GM12878 (cell line): ENCODE measurements around the gene CBFA2T3. TPM values are rescaled to one million over a fixed set of nuclear protein-coding genes. Genes with fewer than 3 reads are reported as not detected.

ENCODE experiments used
- ATAC-seq: fragments of 200-7000 bp; cut with Tn5 transposase; 3 replicates; pipeline ENCODE4 v1.9.1; 2020; ENCODE audit warnings: mild to moderate bottlenecking, moderate library complexity
- BruUV-seq: library from RNA; stranded (reverse); fragments of 400-500 nt; replicated peaks from 2 replicates; lab custom pipeline; 2021; lab: Mats Ljungman, UMichigan
- CTCF ChIA-PET: fragments of 300-600 bp; sonication (Branson Sonifier 250); formaldehyde crosslinking; extraction: SDS; loops from one replicate; lab custom pipeline; 2021; ENCODE audit warnings: inconsistent platforms; lab: Yijun Ruan, JAX
- POLR2A ChIA-PET: fragments of 350-600 bp; formaldehyde crosslinking; extraction: SDS; loops from one replicate; lab custom pipeline; 2021; ENCODE audit warnings: inconsistent platforms; lab: Charles Lee
- RAD21 ChIA-PET: fragments of 300-600 bp; sonication (Branson Sonifier 250); formaldehyde crosslinking; loops from one replicate; lab custom pipeline; 2023; ENCODE audit warnings: antibody characterized with exemption; ENCODE audit not compliant: unreplicated experiment; lab: Charles Lee
- SMC1A ChIA-PET: fragments of 300-600 bp; sonication (Branson Sonifier 250); formaldehyde crosslinking; loops from one replicate; lab custom pipeline; 2023; ENCODE audit not compliant: unreplicated experiment, uncharacterized antibody; lab: Charles Lee
- DNase-seq: peaks from one replicate; pipeline ENCODE4 v3.0.0-alpha.2; 2011; ENCODE audit warnings: low read depth, low spot score
- FAIRE-seq: peaks from 3 replicates; lab custom pipeline; 2011; peaks lifted over from hg19 to GRCh38; lab: Jason Lieb, UNC
- H2AFZ ChIP-seq: 2 replicates; pipeline ENCODE4 v1.6.0; 2011; ENCODE audit warnings: low read depth, low read length, control low read depth; ENCODE audit not compliant: control insufficient read depth
- H3K27ac ChIP-seq: 2 replicates; pipeline ENCODE4 v1.5.1; 2011; ENCODE audit warnings: control low read depth; ENCODE audit not compliant: control insufficient read depth, insufficient read depth
- H3K27me3 ChIP-seq, 2 experiments: replicated peaks in 1 of 2; 2 replicates each; pipeline versions ENCODE4 v1.6.0 to v1.6.1; 2011; ENCODE audit warnings: low read length in 1 of 2; ENCODE audit not compliant: control insufficient read depth in 2 of 2, insufficient read depth in 2 of 2
- H3K36me3 ChIP-seq, 2 experiments: 2 replicates each; pipeline ENCODE4 v1.5.1; 2011; ENCODE audit warnings: low read length in 1 of 2; ENCODE audit not compliant: control insufficient read depth in 2 of 2, insufficient read depth in 2 of 2
- H3K4me1 ChIP-seq: 2 replicates; pipeline ENCODE4 v1.6.1; 2011; ENCODE audit warnings: mild to moderate bottlenecking, low read length, moderate library complexity, mixed read lengths; ENCODE audit not compliant: control insufficient read depth, insufficient read depth
- H3K4me2 ChIP-seq: 2 replicates; pipeline ENCODE4 v1.6.0; 2011; ENCODE audit warnings: control low read depth; ENCODE audit not compliant: control insufficient read depth, insufficient read depth
- H3K4me3 ChIP-seq: fragments of 200-600 bp; sonication (generic); 2 replicates; pipeline ENCODE4 v1.5.1; 2016
- H3K79me2 ChIP-seq: 2 replicates; pipeline ENCODE4 v1.6.0; 2011; ENCODE audit warnings: low read length; ENCODE audit not compliant: control insufficient read depth, insufficient read depth
- H3K9ac ChIP-seq: 2 replicates; pipeline ENCODE4 v1.8.0; 2011; ENCODE audit warnings: low read length, control low read depth, mixed read lengths; ENCODE audit not compliant: control insufficient read depth, insufficient read depth
- H3K9me3 ChIP-seq: replicated peaks from 3 replicates; pipeline ENCODE4 v1.5.1; 2011; ENCODE audit warnings: mild to moderate bottlenecking, low read length; ENCODE audit not compliant: control insufficient read depth, insufficient read depth
- H4K20me1 ChIP-seq: 2 replicates; pipeline ENCODE4 v1.6.0; 2011; ENCODE audit not compliant: control insufficient read depth, insufficient read depth
- BACH1 ChIP-seq: fragments of 450-650 bp; IDR thresholded peaks from 2 replicates; pipeline ENCODE4 v1.6.1; 2017; ENCODE audit warnings: mild to moderate bottlenecking, borderline replicate concordance
- BHLHE40 ChIP-seq, 2 experiments: fragments of 450-650 bp in 1 of 2; IDR thresholded peaks; 2 replicates each; pipeline ENCODE4 v1.6.1; 2011 to 2017; ENCODE audit warnings: low read depth in 2 of 2, borderline replicate concordance in 1 of 2, improper control_type of control experiment in 1 of 2, low read length in 1 of 2, mild to moderate bottlenecking in 1 of 2
- FOS ChIP-seq: IDR thresholded peaks from 3 replicates; pipeline ENCODE4 v1.6.1; 2011; ENCODE audit warnings: borderline replicate concordance; ENCODE audit not compliant: insufficient read length; ENCODE audit errors: extremely low read depth
- MEF2B ChIP-seq: fragments of 450-650 bp; IDR thresholded peaks from 2 replicates; pipeline ENCODE4 v1.6.1; 2018; ENCODE audit warnings: mild to moderate bottlenecking, moderate library complexity; ENCODE audit not compliant: partially characterized antibody, poor library complexity, severe bottlenecking
- NKRF ChIP-seq: fragments of 450-650 bp; conservative IDR thresholded peaks from 2 replicates; pipeline ENCODE4 v1.6.1; 2017; ENCODE audit warnings: mild to moderate bottlenecking, moderate library complexity
- NRF1 ChIP-seq: conservative IDR thresholded peaks from 2 replicates; pipeline ENCODE4 v1.6.1; 2011; ENCODE audit warnings: mild to moderate bottlenecking, low read depth, low read length, improper control_type of control experiment
- POLR2AphosphoS5 ChIP-seq: IDR thresholded peaks from 2 replicates; pipeline ENCODE4 v1.6.1; 2011; ENCODE audit warnings: mild to moderate bottlenecking, low read length, inconsistent platforms
- RUNX3 ChIP-seq: IDR thresholded peaks from 2 replicates; pipeline ENCODE4 v1.6.1; 2012; ENCODE audit warnings: low read length, inconsistent platforms
- STAT1 ChIP-seq: fragments of 450-650 bp; conservative IDR thresholded peaks from 2 replicates; pipeline ENCODE4 v1.6.1; 2014; ENCODE audit warnings: antibody characterized with exemption, mild to moderate bottlenecking
- SUPT20H ChIP-seq: IDR thresholded peaks from 2 replicates; pipeline ENCODE4 v1.6.1; 2011; ENCODE audit warnings: low read depth, mild to moderate bottlenecking, low read length, moderate library complexity, borderline replicate concordance; ENCODE audit not compliant: control insufficient read depth
- TARDBP ChIP-seq: IDR thresholded peaks from 2 replicates; pipeline ENCODE4 v1.6.1; 2016; ENCODE audit warnings: borderline replicate concordance
- YY1 ChIP-seq: IDR thresholded peaks from 2 replicates; pipeline ENCODE4 v1.6.1; 2011; ENCODE audit warnings: low read depth, mild to moderate bottlenecking, low read length
- WGBS: methylation state at CpG from one replicate; pipeline ENCODE4 v1.1.6; 2016; ENCODE audit warnings: low lambda C conversion rate; ENCODE audit not compliant: insufficient replicate concordance, insufficient coverage; ENCODE audit errors: missing lambda C conversion rate; 5-methylcytosine and 5-hydroxymethylcytosine counted together
- in situ Hi-C: fragments of 300-500 bp; cut with MboI; formaldehyde crosslinking; loops from 9 replicates; pipeline ENCODE4 v1.14.3; 2018; ENCODE audit warnings: mixed read lengths
- intact Hi-C: fragments of 100-400 bp; cut with micrococcal nuclease; formaldehyde crosslinking; loops from one replicate; pipeline ENCODE4 v1.14.2; 2022; ENCODE audit not compliant: unreplicated experiment
- polyA plus RNA-seq, 11 experiments: library from polyadenylated mRNA; depleted of rRNA in 4 of 11; unstranded in 6 of 11; stranded (reverse) in 5 of 11; fragments of >200 nt; fragmentation: Nextera tagmentation in 4 of 11; fragmentation: Illumina TruSeq in 1 of 11; extraction: Ambion mirVana in 4 of 11; extraction: Trizol in 1 of 11; gene quantifications; 1 replicate in 1 of 11; 2 replicates in 10 of 11; pipeline versions ENCODE4 v1.2.1 to v1.2.3, GENCODE V29; 2011 to 2016; ENCODE audit warnings: inconsistent platforms in 2 of 11, missing spikeins in 2 of 11, low read depth in 1 of 11
- total RNA-seq, 4 experiments: library from RNA; depleted of rRNA in 3 of 4; stranded (reverse); fragments of >200 nt in 3 of 4; fragmentation: Illumina TruSeq in 1 of 4; extraction: Trizol in 1 of 4; gene quantifications; 2 replicates each; pipeline versions ENCODE4 v1.2.1 to v1.2.3, GENCODE V29; 2013 to 2021
- TF ChIP-seq, protein P1 (sequence below): IDR thresholded peaks from 2 replicates; pipeline ENCODE4 v1.6.1; 2012; ENCODE audit warnings: mild to moderate bottlenecking, low read depth, low read length

The CBFA2T3 gene
- total and polyA plus RNA-seq, 10 of the 15 experiments (the other 5 are each of a cell fraction or from before 2014, with no cell fraction given), result 0.69 to 42.6 (median 4.5) TPM

- H2AFZ ChIP-seq, result no peak overlapping the region
- DNase-seq, result no peak
- in situ Hi-C loops, result no loop called here
- WGBS, result 59% methylated on average over 11 of the region's 15 CpGs
- no peaks in the 10 kb centered on the region for H4K20me1 ChIP-seq
- no peak overlapping the region for H3K4me3 ChIP-seq
- no peak overlapping the region for H3K4me2 ChIP-seq
- no peak overlapping the region for H3K9ac ChIP-seq
- no peak for TF ChIP-seq FOS
- no peak for TF ChIP-seq BACH1
- TF ChIP-seq YY1, result no peak
- TF ChIP-seq STAT1, result no peak
- no peak for TF ChIP-seq MEF2B
- TF ChIP-seq POLR2AphosphoS5, result no peak
- TF ChIP-seq NRF1, result no peak
- no peak for TF ChIP-seq NKRF
- TF ChIP-seq, protein P1, sequence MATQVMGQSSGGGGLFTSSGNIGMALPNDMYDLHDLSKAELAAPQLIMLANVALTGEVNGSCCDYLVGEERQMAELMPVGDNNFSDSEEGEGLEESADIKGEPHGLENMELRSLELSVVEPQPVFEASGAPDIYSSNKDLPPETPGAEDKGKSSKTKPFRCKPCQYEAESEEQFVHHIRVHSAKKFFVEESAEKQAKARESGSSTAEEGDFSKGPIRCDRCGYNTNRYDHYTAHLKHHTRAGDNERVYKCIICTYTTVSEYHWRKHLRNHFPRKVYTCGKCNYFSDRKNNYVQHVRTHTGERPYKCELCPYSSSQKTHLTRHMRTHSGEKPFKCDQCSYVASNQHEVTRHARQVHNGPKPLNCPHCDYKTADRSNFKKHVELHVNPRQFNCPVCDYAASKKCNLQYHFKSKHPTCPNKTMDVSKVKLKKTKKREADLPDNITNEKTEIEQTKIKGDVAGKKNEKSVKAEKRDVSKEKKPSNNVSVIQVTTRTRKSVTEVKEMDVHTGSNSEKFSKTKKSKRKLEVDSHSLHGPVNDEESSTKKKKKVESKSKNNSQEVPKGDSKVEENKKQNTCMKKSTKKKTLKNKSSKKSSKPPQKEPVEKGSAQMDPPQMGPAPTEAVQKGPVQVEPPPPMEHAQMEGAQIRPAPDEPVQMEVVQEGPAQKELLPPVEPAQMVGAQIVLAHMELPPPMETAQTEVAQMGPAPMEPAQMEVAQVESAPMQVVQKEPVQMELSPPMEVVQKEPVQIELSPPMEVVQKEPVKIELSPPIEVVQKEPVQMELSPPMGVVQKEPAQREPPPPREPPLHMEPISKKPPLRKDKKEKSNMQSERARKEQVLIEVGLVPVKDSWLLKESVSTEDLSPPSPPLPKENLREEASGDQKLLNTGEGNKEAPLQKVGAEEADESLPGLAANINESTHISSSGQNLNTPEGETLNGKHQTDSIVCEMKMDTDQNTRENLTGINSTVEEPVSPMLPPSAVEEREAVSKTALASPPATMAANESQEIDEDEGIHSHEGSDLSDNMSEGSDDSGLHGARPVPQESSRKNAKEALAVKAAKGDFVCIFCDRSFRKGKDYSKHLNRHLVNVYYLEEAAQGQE, result no peak
- no peak for TF ChIP-seq RUNX3
- no peak for TF ChIP-seq BHLHE40 (IDR thresholded peaks at IDR 0.05; ENCODE audit: borderline replicate concordance in 1 of 2, low read depth in 2 of 2, low read length in 1 of 2)
- no peak for TF ChIP-seq TARDBP
- TF ChIP-seq SUPT20H, result no peak
- BruUV-seq, result no TSS peak
- POLR2A ChIA-PET, result interaction anchor here (0.6 to 0.9 kb wide), 2 partner anchors 55 to 229 kb away, joined by 4 to 7 read pairs; partner anchors contain the start of gene ACSF3
- no peaks in the 10 kb centered on the region for H3K4me1 ChIP-seq
- H3K79me2 ChIP-seq, result no peaks in the 10 kb centered on the region
- H3K27me3 ChIP-seq, result no peaks in the 10 kb centered on the region
- H3K9me3 ChIP-seq, result no peaks in the 10 kb centered on the region
- no peak overlapping the region for H3K27ac ChIP-seq
- intact Hi-C loops, result no loop called here
- CTCF ChIA-PET, result no interaction called here
- SMC1A ChIA-PET, result no interaction called here
- FAIRE-seq, result no peak
- RAD21 ChIA-PET, result no interaction called here
- no peak for ATAC-seq
- H3K36me3 ChIP-seq, result peaks cover 4% of the 10 kb centered on the region in 2 experiments; a peak in 3 of 4 replicates
Measured at GRCh38 chr16:88864099-88864498, 112.9 kb downstream of the CBFA2T3 start.
